Dermis microvascular lymphatic vessel endothelial cell (primary cell): ENCODE results near the gene ZNF394. TPM values are rescaled to one million over a fixed set of nuclear protein-coding genes. Genes with fewer than 3 reads are reported as not detected.

ENCODE experiments used
- DNase-seq, 2 donors: peaks; one replicate each; pipeline versions ENCODE4 v3.0.0 to v3.0.0-alpha.2; 2010; ENCODE audit warnings: low read depth in 2 of 2
- total RNA-seq: library from RNA; depleted of rRNA; stranded (reverse); fragments of >200 nt; gene quantifications from 2 replicates; pipeline ENCODE4 v1.2.1, GENCODE V29; 2014

Gene ZNF394
- total RNA-seq, 1 donor from 2014 or later = 19.4 TPM

GRCh38 chr7:99493823-99494222, 6.3 kb downstream of the ZNF394 start:
- DNase-seq = no peak

- DNase-seq = no peak
Measured at GRCh38 chr7:99490878-99491277, 9.2 kb downstream of the ZNF394 start.

GRCh38 chr7:99489235-99489634, 10.8 kb downstream of the ZNF394 start:
- no peak for DNase-seq

GRCh38 chr7:99485094-99485493, 15.0 kb downstream of the ZNF394 start:
- no peak for DNase-seq

- DNase-seq = no peak
Measured at GRCh38 chr7:99478464-99479440, 21.3 kb downstream of the ZNF394 start.

- no peak for DNase-seq
Measured at GRCh38 chr7:99476107-99476506, 24.0 kb downstream of the ZNF394 start.

- peak; percentile 70 to 83 for DNase-seq
Measured at GRCh38 chr7:99473315-99473596, 26.8 kb downstream of the ZNF394 start.

- peak; percentile 91 to 98 for DNase-seq
Measured at GRCh38 chr7:99472561-99473314, 27.3 kb downstream of the ZNF394 start, which contains the start of gene ZNF789. TSS of gene ZNF789 (plus strand) at chr7:99472890. CDS start at chr7:99476457, 3,567 bp downstream.

- DNase-seq = no peak
Measured at GRCh38 chr7:99469381-99470065, 30.6 kb downstream of the ZNF394 start.

GRCh38 chr7:99468336-99468918, 31.7 kb downstream of the ZNF394 start:
- DNase-seq = no peak

GRCh38 chr7:99465421-99465768, 34.7 kb downstream of the ZNF394 start:
- DNase-seq = no peak

GRCh38 chr7:99461221-99461620, 38.9 kb downstream of the ZNF394 start:
- DNase-seq = no peak

GRCh38 chr7:99460651-99461050, 39.4 kb downstream of the ZNF394 start:
- no peak for DNase-seq

GRCh38 chr7:99459087-99459486, 41.0 kb downstream of the ZNF394 start:
- DNase-seq = peak in 1 of 2 donors; percentile 25

GRCh38 chr7:99457650-99458493, 42.2 kb downstream of the ZNF394 start:
- peak in 1 of 2 donors; percentile 29 for DNase-seq

- no peak for DNase-seq
Measured at GRCh38 chr7:99457050-99457649, 42.9 kb downstream of the ZNF394 start.

- DNase-seq = no peak
Measured at GRCh38 chr7:99456288-99456687, 43.8 kb downstream of the ZNF394 start.

GRCh38 chr7:99455874-99456273, 44.2 kb downstream of the ZNF394 start:
- DNase-seq = no peak

GRCh38 chr7:99453105-99453504, 47.0 kb downstream of the ZNF394 start:
- DNase-seq = no peak

- no peak for DNase-seq
Measured at GRCh38 chr7:99452541-99452940, 47.5 kb downstream of the ZNF394 start.
